Stomach (tissue), 4 donors: ENCODE measurements around the gene CFAP20DC.

Experiments
- EP300 ChIP-seq: sonication (generic); formaldehyde crosslinking; IDR thresholded peaks from one replicate; pipeline ENCODE4 v1.6.1; 2017; ENCODE audit warnings: antibody characterized with exemption
- POLR2A ChIP-seq, 4 donors: fragments of 450-650 bp; IDR thresholded peaks; one replicate each; pipeline ENCODE4 v1.6.1; 2016; ENCODE audit warnings: antibody characterized with exemption in 4 of 4, control low read depth in 2 of 4, mild to moderate bottlenecking in 1 of 4, moderate library complexity in 1 of 4
- POLR2AphosphoS5 ChIP-seq, 3 donors: sonication (generic); formaldehyde crosslinking; IDR thresholded peaks; one replicate each; pipeline ENCODE4 v1.6.1; 2016; ENCODE audit warnings: antibody characterized with exemption in 3 of 3
- TF ChIP-seq, protein P1 (sequence below), 7 experiments: fragments of 450-650 bp in 4 of 7; fragments of 200-600 bp in 3 of 7; sonication (generic) in 3 of 7; IDR thresholded peaks; one replicate each; pipeline ENCODE4 v1.5.1; 2016 to 2019; ENCODE audit warnings: antibody characterized with exemption in 7 of 7, control low read depth in 2 of 7, mild to moderate bottlenecking in 1 of 7

DNA sequence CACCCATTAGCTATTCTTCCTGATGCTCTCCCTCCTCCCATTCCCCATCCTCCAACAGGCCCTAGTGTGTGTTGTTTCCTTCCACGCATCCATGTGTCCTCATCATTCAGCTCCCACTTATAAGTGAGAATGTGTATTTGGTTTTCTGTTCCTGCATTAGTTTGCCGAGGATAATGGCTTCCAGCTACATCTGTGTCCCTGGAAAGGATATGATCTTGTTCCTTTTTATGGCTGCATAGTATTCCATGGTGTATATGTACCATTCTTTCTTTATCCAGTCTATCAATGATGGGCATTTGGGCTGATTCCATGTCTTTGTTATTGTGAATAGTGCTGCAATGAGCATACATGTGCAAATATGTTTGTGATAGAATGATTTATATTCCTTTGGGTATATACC lies 56.3 kb downstream of the CFAP20DC start:
- TF ChIP-seq, protein P1, sequence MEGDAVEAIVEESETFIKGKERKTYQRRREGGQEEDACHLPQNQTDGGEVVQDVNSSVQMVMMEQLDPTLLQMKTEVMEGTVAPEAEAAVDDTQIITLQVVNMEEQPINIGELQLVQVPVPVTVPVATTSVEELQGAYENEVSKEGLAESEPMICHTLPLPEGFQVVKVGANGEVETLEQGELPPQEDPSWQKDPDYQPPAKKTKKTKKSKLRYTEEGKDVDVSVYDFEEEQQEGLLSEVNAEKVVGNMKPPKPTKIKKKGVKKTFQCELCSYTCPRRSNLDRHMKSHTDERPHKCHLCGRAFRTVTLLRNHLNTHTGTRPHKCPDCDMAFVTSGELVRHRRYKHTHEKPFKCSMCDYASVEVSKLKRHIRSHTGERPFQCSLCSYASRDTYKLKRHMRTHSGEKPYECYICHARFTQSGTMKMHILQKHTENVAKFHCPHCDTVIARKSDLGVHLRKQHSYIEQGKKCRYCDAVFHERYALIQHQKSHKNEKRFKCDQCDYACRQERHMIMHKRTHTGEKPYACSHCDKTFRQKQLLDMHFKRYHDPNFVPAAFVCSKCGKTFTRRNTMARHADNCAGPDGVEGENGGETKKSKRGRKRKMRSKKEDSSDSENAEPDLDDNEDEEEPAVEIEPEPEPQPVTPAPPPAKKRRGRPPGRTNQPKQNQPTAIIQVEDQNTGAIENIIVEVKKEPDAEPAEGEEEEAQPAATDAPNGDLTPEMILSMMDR (IDR thresholded peaks at IDR 0.05): no peak
- TF ChIP-seq POLR2AphosphoS5 (IDR thresholded peaks at IDR 0.05) (no peak), POLR2A (IDR thresholded peaks at IDR 0.05) (no peak), EP300 (no peak)
